ENCODE results near the gene FANCE.

DNA sequence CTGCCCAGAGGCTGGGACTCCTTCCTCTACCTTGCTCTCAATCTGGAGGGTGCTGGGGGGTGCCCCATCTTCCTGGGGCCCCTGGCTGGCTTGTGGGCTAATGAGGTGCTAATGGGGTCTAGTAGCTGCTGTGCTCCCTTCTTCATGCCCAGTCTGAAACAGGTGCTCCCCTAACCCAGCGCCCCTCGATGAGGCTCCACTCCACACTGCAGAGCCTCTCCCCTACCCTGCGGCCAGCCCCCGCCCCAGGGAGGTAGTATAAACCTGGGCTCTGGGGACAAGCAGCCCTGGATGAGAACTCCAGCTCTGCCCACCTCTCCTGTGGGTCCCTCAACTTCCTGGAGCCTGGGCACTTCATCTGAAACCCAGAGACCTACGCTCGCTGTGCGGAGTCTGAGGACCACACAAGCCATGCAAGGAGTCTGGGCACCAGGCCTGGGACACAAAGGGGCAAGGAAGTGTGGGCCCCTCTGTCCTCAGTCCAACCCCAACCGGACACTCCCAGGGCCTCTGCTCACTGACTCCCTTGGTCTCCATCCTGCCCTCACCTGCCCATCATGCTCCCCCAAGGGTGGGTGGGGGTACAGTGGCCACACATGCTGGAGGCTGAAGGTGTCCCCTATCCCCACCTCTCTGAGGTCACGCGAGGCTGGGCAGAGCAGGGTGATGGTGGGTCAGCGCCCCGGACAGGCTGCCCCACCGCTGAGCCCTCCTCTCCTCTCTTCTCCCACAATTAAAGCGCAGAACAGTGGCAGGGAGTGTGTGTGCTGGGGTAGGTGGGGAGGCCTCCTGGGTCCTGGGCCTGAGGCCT lies 22.2 kb downstream of the FANCE start:
- TF ChIP-seq, protein P1, sequence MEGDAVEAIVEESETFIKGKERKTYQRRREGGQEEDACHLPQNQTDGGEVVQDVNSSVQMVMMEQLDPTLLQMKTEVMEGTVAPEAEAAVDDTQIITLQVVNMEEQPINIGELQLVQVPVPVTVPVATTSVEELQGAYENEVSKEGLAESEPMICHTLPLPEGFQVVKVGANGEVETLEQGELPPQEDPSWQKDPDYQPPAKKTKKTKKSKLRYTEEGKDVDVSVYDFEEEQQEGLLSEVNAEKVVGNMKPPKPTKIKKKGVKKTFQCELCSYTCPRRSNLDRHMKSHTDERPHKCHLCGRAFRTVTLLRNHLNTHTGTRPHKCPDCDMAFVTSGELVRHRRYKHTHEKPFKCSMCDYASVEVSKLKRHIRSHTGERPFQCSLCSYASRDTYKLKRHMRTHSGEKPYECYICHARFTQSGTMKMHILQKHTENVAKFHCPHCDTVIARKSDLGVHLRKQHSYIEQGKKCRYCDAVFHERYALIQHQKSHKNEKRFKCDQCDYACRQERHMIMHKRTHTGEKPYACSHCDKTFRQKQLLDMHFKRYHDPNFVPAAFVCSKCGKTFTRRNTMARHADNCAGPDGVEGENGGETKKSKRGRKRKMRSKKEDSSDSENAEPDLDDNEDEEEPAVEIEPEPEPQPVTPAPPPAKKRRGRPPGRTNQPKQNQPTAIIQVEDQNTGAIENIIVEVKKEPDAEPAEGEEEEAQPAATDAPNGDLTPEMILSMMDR (conservative IDR thresholded peaks at IDR 0.05): no peak
- TF ChIP-seq EZH2 (IDR thresholded peaks at IDR 0.05; ENCODE audit: low read depth): no peak
